CD4-positive, alpha-beta T cell treated with Interferon gamma for 1 hour (primary cell): ENCODE data around the gene BHLHA15.

Source experiments
- DNase-seq: peaks from one replicate; pipeline ENCODE4 v3.0.0-alpha.2; 2020

Gene BHLHA15

GRCh38 chr7:98189559-98189958 is 21.7 kb upstream of the BHLHA15 start:
- DNase-seq = no peak

DNA sequence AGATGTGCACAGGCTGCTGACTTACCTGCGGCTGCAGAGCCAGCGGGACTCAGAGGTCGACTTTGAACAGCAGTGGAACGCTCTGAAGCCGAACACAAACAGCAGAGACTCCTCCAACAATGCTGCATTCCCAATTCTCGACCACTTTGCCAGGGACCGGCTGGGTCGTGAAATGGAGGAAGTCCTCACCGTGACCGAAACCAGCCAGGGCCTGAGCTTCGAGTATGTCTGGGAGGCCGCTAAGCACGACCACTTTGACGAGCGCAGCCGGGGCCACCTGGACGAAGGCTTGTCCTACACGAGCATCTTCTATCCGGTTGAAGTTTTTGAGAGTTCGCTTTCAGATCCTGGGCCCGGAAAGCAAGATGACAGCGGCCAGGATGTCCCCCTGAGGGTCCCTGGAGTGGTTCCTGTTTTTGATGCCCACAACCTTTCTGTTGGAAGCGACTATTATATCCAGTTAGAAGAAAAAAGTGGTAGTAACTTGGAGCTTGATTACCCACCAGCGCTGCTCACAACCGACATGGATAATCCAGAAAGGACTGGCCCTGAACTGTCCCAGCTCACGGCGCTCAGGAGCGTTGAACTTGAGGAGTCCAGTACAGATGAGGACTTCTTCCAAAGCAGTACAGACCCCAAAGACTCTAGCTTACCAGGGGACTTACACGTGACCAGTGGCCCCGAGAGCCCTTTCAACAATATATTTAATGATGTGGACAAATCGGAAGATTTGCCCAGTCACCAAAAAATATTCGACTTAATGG is 19.4 kb upstream of the BHLHA15 start:
- no peak for DNase-seq

DNA sequence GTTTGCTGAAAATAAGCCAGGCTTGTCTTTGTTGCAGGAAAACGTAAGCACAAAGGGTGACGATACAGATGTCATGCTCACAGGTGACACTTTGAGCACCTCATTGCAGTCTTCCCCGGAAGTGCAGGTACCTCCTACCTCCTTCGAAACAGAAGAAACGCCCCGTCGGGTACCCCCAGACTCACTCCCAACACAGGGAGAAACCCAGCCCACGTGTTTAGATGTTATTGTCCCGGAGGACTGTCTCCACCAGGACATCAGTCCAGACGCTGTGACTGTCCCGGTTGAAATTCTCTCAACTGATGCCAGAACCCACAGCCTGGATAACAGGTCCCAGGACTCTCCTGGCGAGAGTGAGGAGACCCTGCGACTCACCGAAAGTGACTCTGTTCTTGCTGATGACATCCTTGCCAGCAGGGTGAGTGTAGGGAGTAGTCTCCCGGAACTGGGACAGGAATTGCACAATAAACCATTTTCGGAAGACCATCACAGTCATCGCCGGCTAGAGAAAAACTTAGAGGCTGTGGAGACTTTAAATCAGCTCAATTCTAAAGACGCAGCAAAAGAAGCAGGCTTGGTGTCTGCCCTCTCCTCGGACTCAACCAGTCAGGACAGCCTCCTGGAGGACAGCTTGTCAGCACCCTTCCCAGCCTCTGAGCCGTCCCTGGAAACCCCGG is 18.3 kb upstream of the BHLHA15 start:
- no peak for DNase-seq

- no peak for DNase-seq
Observed at GRCh38 chr7:98193474-98194180, 17.6 kb upstream of the BHLHA15 start.

GRCh38 chr7:98194186-98194585 is 17.1 kb upstream of the BHLHA15 start:
- no peak for DNase-seq

- no peak for DNase-seq
Observed at GRCh38 chr7:98194672-98195457, 16.4 kb upstream of the BHLHA15 start.

DNA sequence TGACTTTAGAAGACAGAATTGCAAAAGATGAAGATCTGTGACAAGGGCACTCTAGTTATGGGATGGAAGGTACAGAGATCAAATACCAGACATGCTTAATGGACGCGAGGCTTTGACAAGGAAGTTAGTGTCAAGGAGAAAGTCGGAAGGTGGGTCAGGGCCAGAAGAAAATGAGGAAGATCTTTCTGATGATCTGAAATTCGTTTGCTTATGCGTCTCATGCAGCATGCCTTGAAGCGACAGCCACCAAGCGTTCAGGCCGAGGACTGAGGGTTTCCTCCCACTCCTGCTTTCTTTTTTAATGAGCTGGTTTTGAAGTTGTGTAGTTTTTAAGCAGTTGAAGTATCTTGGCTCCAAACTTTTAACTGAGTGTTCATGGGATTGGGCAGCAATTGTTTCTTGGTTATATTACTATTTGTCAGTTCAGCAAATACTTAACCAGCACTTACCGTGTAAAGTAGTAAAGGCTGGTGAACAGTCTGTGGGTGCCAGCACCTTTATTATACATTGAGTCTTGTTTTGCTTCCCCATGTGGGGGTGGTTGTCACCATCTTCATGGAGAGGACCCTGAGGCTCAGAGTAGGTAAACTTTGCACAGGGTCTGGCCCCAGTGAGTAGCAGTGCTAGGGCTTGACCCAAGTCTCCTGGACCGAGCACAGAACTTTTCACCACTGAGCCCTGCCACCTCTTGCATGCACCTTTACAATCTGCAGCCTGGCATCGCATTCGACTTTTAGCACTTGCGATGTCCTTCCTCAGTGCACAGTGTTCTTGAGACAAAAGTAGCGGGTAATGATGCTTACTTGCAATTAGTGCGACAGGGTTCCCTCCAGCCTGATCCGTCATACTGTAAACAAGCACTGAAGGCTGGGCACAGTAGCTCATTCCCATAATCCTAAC is 14.3 kb upstream of the BHLHA15 start:
- no peak for DNase-seq

- no peak for DNase-seq
Observed at GRCh38 chr7:98199131-98199530, 12.1 kb upstream of the BHLHA15 start.

- peak; percentile 17 for DNase-seq
Observed at GRCh38 chr7:98200364-98200763, 10.9 kb upstream of the BHLHA15 start.

DNA sequence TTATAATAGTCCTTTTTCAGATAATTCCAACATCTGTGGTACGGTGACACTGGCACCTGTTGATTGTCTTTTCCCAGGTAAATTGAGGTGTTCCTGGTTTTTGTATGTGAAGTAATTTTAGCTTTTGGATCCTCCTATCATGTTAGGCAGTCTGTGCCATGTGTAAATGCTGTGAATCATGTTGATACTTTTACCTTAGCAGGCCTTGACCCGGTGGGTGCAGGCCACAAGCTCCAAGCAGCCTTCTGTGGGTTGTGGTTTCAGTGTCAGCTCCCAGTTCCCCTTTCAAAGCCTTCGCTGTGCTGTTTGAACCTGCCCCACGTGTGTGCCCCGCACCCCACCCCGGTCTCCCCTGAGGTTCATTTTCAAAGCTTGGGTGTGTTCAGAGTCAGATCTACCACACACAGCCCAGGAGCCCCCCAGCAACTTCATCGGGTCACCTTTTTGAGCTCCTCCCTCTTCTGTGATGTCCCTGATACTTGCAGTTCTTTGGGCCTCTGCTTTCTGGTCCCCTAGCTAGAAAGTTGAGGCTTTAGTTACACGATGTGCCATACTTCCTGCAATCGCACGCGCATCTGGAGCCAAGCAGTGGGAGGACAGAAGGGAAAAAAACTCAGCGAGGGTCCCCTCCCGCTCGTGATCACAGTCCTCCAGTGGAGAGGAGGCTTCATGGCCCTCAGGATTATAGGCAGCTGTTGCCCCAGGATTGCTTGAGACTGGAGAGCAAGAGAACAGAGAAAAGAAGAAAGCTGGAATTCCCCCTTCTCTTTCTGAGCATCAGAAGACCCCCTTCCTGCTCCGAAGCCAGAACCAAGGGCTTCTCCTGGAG is 8.7 kb upstream of the BHLHA15 start:
- DNase-seq = peak; percentile 79

DNA sequence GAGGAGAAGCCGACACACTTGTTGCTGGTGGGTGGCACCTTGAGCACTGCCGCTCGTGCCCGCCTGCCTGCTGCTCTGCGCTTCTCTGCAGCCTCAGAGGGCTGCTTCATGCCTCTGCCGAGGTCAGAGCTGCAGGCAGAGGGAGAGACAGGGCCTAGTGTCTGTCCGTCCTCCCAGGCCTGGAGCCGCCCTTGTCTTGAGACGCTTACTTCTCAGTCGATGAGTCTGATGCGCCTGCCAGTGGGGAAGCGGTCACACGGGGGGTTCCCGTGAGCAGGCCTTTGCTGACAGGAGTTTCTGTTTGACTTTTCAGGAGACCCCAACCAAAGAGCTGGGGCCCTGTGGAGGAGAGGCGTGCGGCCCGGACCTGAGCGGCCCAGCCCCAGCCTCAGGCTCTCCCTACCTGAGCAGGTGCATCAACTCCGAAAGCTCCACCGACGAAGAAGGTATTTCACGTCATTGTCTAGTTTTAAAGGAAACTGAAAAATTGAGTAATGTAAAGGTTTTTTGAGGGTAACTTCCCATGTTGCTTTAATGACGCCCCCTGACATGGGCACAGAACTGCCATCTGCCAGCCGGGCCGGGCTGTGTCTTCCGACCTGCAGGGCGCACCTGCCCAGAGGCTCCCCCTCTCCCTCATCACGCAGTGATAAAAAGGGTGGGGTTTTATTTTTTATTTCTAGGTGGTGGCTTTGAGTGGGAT is 7.8 kb upstream of the BHLHA15 start:
- DNase-seq = no peak

DNA sequence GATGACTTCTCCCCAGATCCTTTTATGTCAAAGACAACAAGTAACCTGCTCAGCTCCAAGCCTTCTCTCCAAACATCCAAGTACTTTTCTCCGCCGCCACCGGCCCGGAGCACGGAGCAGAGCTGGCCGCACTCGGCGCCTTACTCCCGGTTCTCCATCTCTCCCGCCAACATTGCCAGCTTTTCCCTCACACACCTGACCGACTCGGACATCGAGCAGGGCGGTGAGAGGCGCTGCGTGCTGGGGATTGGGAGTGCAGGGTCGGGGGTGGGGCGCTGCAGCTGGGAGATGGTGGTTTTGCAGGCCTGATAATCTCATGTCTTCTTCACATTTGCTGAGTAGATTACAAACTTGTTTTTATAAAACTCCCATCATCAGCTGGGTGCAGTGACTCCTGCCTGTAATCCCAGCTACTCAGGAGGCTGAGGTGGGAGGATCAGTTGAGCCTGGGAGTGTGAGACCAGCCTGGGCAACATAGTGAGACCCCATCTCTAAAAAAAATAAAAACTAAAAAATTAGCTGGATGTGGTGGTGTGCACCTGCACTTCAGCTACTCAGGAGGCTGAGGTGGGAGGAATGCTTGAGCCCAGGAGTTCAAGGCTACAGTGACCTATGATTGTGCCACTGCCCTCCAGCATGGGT is 7.2 kb upstream of the BHLHA15 start:
- no peak for DNase-seq

GRCh38 chr7:98204670-98205069 is 6.6 kb upstream of the BHLHA15 start:
- DNase-seq = no peak

DNA sequence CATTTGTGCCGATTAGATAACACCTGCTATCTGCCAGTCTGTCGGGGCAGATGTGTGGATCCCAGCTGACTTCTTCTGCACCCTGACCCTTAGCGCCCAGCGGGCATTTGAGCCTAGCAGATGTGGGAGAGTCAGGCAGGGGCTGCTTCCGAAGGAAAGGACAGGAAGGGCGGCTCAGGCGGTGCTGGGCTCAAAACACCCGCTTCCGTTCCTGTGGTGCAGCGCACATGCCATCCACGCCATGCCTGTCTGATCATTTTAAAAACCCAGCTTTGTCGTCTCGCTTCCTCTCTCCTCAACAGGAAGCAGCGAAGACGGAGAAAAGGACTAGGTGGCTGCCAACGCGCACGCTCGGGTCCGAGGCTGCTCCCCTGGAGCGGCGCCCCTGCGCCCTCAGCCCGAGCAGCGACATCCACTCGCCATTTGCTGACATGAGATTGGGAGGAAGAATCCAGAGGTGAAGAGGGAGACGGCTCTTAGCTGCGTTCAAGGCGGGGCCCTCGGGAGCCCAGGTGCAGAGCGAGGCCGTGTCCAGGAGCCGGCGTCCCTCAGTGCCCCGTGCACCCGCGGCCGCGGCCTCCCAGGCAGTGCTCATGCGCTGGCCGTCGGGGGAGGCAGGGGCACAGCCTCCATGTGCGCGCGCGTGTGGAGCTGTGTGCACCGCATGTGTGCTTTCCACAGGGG is 5.9 kb upstream of the BHLHA15 start:
- DNase-seq = no peak

DNA sequence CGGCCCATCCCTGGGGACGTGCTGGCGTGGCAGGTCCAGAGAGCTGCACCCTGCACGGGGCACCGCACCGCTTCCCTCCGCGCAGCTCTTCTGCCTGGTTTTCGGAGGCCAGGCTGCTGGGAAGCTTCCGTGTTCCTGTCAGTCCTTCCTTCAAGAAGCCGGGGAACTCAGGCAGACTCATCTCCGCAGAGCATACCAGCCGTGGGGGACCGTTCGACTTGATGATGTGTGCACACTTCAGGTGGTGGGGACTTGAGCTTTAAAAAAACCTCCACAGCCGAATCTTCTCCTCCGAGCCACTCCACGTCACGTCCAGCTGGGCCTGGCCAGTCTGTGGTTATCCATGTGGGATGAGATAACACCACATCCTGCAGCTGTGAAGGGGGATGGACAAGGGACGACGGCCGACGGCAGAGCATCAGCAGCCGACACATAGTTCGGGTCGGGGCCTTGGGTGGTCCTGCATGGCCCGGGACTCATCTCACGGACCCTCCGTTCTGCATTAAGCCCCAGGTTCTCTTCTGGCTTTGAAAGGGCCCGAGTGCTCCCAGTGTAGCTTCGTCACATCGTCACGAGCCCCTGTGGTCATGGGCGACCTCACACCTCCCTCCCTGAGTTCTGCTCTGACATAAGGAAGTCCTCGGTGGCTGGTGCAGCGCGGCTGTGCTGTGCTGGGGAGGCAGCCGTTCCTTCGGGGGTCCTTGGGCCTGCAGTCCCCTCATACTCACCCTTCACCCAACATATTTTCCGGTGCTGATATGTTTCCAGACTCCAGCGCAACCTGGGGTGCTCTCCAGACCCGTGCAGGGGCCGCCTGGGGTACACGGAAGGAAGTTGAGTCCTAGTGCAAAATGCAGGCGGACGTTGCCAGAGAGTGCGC is 4.5 kb upstream of the BHLHA15 start:
- DNase-seq = no peak

- no peak for DNase-seq
Observed at GRCh38 chr7:98209166-98209920, 1.9 kb upstream of the BHLHA15 start.

DNA sequence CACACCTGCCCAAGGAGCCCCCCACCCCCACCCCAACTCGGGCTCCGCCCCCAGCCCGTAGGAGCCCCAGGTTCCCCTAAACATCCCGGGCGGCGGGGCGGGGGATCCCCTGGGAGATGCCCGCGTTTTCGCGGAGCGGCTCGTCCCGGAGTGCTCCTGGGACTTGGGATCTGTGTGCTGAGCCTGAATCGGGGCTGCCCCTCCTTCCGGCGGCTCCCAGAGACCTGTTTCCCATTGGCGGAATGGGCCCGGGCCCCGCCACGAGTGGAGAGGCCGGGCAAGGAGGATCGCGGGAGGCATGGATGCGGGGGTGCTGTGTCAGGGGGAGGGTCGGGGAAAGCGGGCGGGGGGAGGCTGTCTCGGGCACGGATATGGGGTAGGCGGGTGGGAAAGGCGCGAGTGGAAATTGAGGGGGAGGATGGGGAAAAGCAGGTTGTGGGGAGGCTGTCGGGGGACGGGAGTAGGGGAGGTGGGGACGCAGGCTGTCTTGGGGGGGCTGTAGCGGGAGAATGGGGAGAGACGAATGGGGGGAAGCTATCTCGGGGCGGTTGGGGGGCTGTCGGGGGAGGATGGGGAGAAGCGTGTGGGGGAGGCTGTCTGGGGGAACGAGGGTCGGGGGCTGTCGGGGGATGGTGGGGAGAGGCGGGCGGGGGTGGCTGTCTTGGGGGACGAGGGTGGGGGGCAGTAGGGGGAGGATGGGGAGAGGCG is 572 bp upstream of the BHLHA15 start:
- no peak for DNase-seq
